ENCODE measurements around the gene GPT2.

GRCh38 chr16:46842192-46842895 lies 41.8 kb upstream of the GPT2 start:
- TF ChIP-seq CTCF (IDR thresholded peaks at IDR 0.05): no peak
- no peak for TF ChIP-seq ZFX (IDR thresholded peaks at IDR 0.05; ENCODE audit: borderline replicate concordance)
